Dermis lymphatic vessel endothelial cell (primary cell): Measurements from ENCODE around the gene CNNM4. TPM values are rescaled to one million over a fixed set of nuclear protein-coding genes. Genes with fewer than 3 reads are reported as not detected.

ENCODE experiments used
- total RNA-seq: library from RNA; depleted of rRNA; stranded (reverse); fragments of >200 nt; gene quantifications from 2 replicates; pipeline ENCODE4 v1.2.1, GENCODE V29; 2014

CNNM4 gene
- total RNA-seq: 1.3 and 1.6 TPM in 2 replicates

GRCh38 chr2:96760036-96760985 is at the start of gene CNNM4:
Gene CNNM4 (plus strand): TSS chr2:96760902. CDS start chr2:96761000, 98 bp downstream.

GRCh38 chr2:96739633-96740428 is 20.9 kb upstream of the CNNM4 start, which contains the start of gene LMAN2L:
Gene LMAN2L (minus strand): TSS chr2:96740064. CDS start chr2:96740040, 24 bp downstream.

GRCh38 chr2:96816127-96816835 is 55.6 kb downstream of the CNNM4 start, which contains the start of gene CNNM3:
Gene CNNM3 (plus strand): TSS chr2:96816268. CDS start chr2:96816278, 10 bp downstream.

GRCh38 chr2:96843538-96844268 is 83.0 kb downstream of the CNNM4 start, which contains the start of gene ANKRD23:
Gene ANKRD23 (minus strand): TSS chr2:96844021. CDS start chr2:96843992, 29 bp downstream.

GRCh38 chr2:96857667-96858372 is 97.1 kb downstream of the CNNM4 start, which contains the start of gene ANKRD39:
Gene ANKRD39 (minus strand): TSS chr2:96858016. CDS start chr2:96857987, 29 bp downstream.

Other genes starting within 250 kb of the CNNM4 start
- 16.2 and 19.9 TPM in 2 replicates for gene ARID5A, start 224.2 kb upstream of the CNNM4 start, total RNA-seq
- gene KANSL3, start 122.6 kb upstream of the CNNM4 start, total RNA-seq: 21.7 and 23.8 TPM in 2 replicates
- not detected in 2 replicates for gene FER1L5, start 118.1 kb upstream of the CNNM4 start, total RNA-seq
- gene LMAN2L, start 20.8 kb upstream of the CNNM4 start, total RNA-seq: 14.6 and 17.4 TPM in 2 replicates
- 9.1 and 12.3 TPM in 2 replicates for gene CNNM3, start 55.4 kb downstream of the CNNM4 start, total RNA-seq
- gene ANKRD23, start 83.1 kb downstream of the CNNM4 start, total RNA-seq: 0.43 and 2.0 TPM in 2 replicates
- gene ANKRD39, start 97.1 kb downstream of the CNNM4 start, total RNA-seq: 7.7 and 8.0 TPM in 2 replicates
- 24.2 and 50.0 TPM in 2 replicates for gene SEMA4C, start 109.2 kb downstream of the CNNM4 start, total RNA-seq
- gene FAM178B, start 225.7 kb downstream of the CNNM4 start, total RNA-seq: not detected in 2 replicates